ENCODE results near the gene MAEA. TPM values are rescaled to one million over a fixed set of nuclear protein-coding genes. Genes with fewer than 3 reads are reported as not detected.

Gene MAEA
- total RNA-seq, 1 donor from 2014 or later = 72.3 TPM

GRCh38 chr4:1340861-1341260, 51.2 kb downstream of the MAEA start:
- no peak for TF ChIP-seq CTCF (conservative IDR thresholded peaks at IDR 0.05; ENCODE audit: low read depth, low read length)
- DNase-seq (ENCODE audit: low read depth) = no peak
- H3K4me3 ChIP-seq (ENCODE audit: low read depth, low read length) = no peak overlapping the region

- no peak overlapping the region for H3K4me3 ChIP-seq (ENCODE audit: low read depth, low read length)
- DNase-seq (ENCODE audit: low read depth) = no peak
- TF ChIP-seq CTCF (conservative IDR thresholded peaks at IDR 0.05; ENCODE audit: low read depth, low read length) = no peak
Measured at GRCh38 chr4:1342003-1342402, 52.3 kb downstream of the MAEA start.

- no peak overlapping the region for H3K4me3 ChIP-seq (ENCODE audit: low read depth, low read length)
- TF ChIP-seq CTCF (conservative IDR thresholded peaks at IDR 0.05; ENCODE audit: low read depth, low read length) = no peak
- DNase-seq (ENCODE audit: low read depth) = no peak
Measured at GRCh38 chr4:1344696-1345095, 55.0 kb downstream of the MAEA start.

GRCh38 chr4:1345903-1346780, 56.5 kb downstream of the MAEA start:
- DNase-seq (ENCODE audit: low read depth) = no peak
- H3K4me3 ChIP-seq (ENCODE audit: low read depth, low read length) = peak overlapping the region; percentile 86
- TF ChIP-seq CTCF (conservative IDR thresholded peaks at IDR 0.05; ENCODE audit: low read depth, low read length) = no peak

- TF ChIP-seq CTCF (conservative IDR thresholded peaks at IDR 0.05; ENCODE audit: low read depth, low read length) = no peak
- peak; percentile 90 for DNase-seq (ENCODE audit: low read depth)
Measured at GRCh38 chr4:1346781-1347409, 57.2 kb downstream of the MAEA start, which contains the start of gene UVSSA. TSS of gene UVSSA (plus strand) at chr4:1347208. CDS start at chr4:1348092, 884 bp downstream.

GRCh38 chr4:1347410-1347864, 57.7 kb downstream of the MAEA start:
- DNase-seq (ENCODE audit: low read depth) = no peak
- TF ChIP-seq CTCF (conservative IDR thresholded peaks at IDR 0.05; ENCODE audit: low read depth, low read length) = no peak
- peak overlapping the region; percentile 73 for H3K4me3 ChIP-seq (ENCODE audit: low read depth, low read length)

More at GRCh38 chr4:1346781-1347409, 57.2 kb downstream of the MAEA start, which contains the start of gene UVSSA:
- peak within 1 kb of the TSS; percentile 86 for H3K4me3 ChIP-seq (ENCODE audit: low read depth, low read length)
